ENCODE data around the gene CCSER1.

The CCSER1 gene

DNA sequence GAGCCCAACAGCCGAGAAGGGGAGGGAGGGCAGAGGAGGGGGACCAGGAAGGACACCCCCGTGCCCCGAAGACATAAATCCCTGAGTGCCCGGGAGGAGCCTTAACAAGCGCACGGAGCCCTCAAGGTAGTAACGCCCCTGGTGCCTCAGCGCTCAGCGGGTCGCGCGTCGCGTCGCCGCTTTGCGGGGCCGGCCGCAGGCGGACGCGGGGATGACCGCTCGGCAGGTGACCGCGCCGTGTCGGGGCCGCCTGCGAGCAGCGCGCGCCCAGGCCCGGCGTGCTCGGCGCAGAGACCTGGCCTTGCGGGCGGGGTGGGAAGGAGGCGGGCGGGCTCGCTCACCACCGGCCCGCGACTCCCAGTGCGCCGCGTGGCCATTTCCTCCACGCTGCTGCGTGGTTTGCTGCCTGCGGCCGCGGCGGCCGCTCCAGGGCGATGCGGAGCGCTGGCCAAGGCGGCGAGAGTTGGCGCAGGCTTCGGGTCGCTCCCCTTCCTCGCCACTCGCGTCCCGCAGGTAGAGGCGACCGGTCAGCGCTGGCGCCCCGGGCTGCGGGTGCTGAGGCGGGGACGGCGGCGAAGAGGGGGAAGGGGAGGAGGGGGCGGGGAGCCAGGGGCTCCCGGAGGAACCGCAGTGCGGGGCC, 632 bp downstream of the CCSER1 start:
- DNase-seq (ENCODE audit: low read depth in 2 of 2, low spot score in 1 of 2) = no peak

- DNase-seq (ENCODE audit: low read depth in 2 of 2, low spot score in 1 of 2) = no peak
Measured at GRCh38 chr4:90128961-90129495, 1.8 kb downstream of the CCSER1 start.

DNA sequence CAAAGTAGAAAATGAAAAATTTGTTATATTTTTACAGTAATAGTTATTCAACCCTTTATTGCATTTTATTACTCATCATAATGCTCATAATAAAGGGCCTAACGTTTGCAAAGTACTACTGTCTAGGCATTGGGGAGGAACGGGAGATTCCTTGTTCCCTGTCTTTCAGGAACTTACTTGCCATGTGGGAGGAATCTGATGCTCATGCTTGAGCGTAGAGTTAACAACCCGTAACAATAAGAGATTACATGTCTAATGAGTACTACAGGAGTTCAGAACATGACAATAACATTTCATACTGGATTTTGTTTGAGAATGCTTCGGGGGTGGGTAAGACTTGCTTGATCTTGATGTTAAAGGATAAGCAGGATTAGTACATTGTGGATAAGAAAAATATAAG, 2.9 kb downstream of the CCSER1 start:
- no peak for DNase-seq (ENCODE audit: low read depth in 2 of 2, low spot score in 1 of 2)

DNA sequence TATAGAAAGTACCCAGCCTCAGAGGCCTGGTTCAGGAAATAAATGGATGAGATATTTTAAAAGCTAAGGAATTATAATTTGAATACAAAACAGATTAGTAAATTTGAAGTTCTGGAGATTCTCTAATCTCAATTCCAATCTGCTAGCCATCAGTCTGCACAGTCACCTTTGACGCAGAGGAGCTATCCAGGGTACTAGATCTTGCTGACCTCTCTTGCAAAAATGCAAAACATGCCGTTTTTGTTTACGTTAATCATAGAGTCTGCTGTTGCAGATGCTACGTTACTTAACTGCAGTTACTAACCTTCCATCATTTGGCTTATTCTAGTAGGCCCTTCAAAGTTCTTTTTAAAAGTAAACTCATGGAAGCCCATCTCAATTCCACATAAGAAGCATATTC, 10.4 kb downstream of the CCSER1 start:
- no peak for DNase-seq (ENCODE audit: low read depth in 2 of 2, low spot score in 1 of 2)

DNA sequence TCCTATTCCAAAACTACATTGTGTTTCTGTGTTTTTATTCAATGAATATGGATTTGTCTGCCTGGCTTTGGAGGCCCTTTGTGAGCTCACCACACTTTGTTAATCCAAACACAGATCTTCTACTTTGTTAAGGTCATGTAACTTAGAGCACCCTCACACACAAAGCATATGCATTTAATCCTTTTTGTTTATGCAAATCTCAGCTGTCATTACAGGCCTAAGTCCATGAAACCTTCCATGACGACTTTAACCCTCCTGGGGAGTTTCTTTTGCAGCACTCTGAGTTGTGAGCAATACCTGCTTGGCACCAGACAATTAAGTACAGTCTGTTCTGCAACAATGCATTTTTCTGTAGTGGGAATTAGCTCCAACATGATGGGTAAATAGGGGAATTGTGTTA, 14.9 kb downstream of the CCSER1 start:
- DNase-seq (ENCODE audit: low read depth in 2 of 2, low spot score in 1 of 2) = no peak

DNA sequence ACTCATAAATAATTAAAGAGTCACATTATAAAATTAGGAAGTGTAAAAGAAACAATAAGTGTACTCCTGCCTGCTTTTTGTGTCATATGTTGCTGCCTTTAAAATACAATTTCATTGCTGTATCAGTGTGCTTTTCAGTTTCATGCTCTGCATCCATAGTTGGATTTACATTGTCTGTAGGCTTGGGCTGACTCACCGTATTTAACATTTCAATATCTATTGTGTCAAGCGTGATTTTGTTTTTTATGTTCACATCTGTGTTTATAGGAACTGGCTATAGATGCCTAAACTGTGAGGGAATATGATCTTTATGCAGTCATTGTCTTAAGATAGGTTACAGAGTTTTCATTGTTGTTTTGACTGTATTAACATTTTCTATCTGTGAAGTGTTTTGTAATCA, 18.1 kb downstream of the CCSER1 start:
- no peak for DNase-seq (ENCODE audit: low read depth in 2 of 2, low spot score in 1 of 2)

DNA sequence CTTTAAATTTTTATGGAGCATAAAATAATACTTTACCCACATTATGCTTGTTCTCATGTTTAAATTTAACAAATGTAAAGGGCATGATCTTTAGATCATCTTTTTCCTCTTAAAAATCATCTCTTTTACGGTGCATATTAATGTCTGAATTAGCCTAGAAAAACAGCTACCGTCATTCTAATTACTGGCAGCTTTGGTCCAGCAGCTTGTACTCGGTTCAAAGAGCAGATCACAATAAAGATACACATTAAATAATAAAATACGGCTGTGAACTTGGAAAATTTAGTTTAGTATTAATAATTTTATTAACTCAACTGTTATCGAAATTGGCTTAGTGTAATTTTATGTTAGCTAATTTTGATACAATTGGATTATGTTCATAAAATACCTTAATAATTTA, 19.1 kb downstream of the CCSER1 start:
- DNase-seq (ENCODE audit: low read depth in 2 of 2, low spot score in 1 of 2) = no peak

DNA sequence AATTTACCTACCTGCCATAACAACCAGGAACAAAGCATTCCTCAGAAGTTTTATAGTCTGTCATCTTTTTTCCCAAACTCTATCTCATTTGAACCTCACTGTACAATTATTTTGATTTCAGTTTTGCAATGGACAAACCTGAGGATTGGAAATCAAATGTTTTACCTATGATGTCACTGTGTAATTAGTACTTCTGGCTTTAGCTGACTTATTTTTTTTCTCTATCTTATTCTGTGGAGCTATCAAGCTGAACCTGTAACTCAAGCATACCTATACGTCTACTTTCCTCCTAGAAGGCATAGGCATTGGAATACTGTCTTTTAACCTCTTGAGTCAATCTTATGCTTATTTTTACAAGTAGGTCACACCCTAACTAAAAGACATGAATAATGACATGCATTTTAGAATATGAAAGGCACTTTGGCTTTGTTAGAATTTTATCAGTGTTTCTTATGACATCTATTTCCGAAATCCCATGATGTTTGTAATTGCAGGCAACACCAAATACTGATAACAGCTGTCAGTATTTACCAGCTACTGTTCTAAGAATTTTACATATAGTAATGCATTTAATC, 21.5 kb downstream of the CCSER1 start:
- no peak for DNase-seq (ENCODE audit: low read depth in 2 of 2, low spot score in 1 of 2)

- DNase-seq (ENCODE audit: low read depth in 2 of 2, low spot score in 1 of 2) = no peak
Measured at GRCh38 chr4:90152024-90152423, 24.8 kb downstream of the CCSER1 start.

DNA sequence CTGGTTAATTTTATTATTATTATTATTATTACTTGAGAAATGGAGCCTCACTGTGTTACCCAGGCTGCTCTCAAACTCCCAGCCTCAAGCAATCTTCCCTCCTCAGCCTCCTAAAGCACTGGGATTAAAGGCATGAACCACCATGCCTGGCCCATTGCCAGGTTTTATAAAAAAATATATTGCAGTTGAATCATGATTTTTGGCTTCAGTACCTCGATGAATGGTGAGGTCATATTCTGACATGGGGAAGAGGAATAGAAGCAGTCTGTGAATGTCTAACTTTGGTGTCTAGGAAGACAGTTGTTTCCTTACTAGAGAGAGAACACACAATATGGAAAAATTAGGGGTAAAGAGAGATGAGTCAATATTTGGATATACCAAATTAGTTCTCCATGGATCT, 32.0 kb downstream of the CCSER1 start:
- no peak for DNase-seq (ENCODE audit: low read depth in 2 of 2, low spot score in 1 of 2)

- DNase-seq (ENCODE audit: low read depth in 2 of 2, low spot score in 1 of 2) = no peak
Measured at GRCh38 chr4:90160044-90160443, 32.9 kb downstream of the CCSER1 start.

GRCh38 chr4:90162566-90162965, 35.4 kb downstream of the CCSER1 start:
- DNase-seq (ENCODE audit: low read depth in 2 of 2, low spot score in 1 of 2) = no peak

- DNase-seq (ENCODE audit: low read depth in 2 of 2, low spot score in 1 of 2) = no peak
Measured at GRCh38 chr4:90163872-90164271, 36.7 kb downstream of the CCSER1 start.

GRCh38 chr4:90165883-90166282, 38.7 kb downstream of the CCSER1 start:
- DNase-seq (ENCODE audit: low read depth in 2 of 2, low spot score in 1 of 2) = no peak

DNA sequence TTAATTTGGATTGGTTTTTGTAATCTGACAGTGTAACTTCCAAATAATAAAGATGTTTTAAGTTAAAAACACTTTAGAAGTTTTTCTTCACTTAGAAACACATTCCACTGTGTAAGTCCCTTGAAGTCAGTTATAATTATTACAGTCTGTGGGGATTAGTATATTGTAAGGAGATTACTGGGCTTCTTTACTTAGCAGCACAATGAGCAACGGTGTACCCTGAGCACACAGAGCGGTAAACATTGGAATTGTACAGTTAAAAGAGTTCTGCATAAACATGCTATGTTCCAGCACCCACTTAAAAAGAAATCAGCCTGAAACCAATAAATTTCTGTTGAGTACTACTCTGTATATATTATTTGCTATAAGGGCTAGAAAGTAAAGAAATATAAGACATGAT, 44.3 kb downstream of the CCSER1 start:
- no peak for DNase-seq (ENCODE audit: low read depth in 2 of 2, low spot score in 1 of 2)

DNA sequence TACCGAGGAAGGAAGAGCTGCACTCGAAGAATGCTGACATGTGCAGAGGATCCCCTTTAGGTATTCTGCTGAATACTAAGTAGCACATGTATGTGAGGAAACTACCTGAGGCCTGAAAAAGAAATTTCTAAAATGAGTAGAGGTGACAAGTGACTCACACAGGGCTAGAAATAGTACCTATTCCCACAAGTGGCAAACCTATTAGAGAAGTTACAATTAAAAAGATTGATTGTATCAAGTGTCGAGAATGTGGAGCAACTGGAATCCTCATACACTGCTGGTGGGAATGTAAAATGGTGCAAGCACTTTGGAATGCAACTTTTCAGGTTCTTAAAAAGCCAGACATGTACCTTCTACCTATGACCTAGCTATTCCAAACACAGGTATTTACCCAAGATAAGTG, 47.4 kb downstream of the CCSER1 start:
- DNase-seq (ENCODE audit: low read depth in 2 of 2, low spot score in 1 of 2) = no peak

GRCh38 chr4:90181644-90182043, 54.5 kb downstream of the CCSER1 start:
- DNase-seq (ENCODE audit: low read depth in 2 of 2, low spot score in 1 of 2) = no peak

DNA sequence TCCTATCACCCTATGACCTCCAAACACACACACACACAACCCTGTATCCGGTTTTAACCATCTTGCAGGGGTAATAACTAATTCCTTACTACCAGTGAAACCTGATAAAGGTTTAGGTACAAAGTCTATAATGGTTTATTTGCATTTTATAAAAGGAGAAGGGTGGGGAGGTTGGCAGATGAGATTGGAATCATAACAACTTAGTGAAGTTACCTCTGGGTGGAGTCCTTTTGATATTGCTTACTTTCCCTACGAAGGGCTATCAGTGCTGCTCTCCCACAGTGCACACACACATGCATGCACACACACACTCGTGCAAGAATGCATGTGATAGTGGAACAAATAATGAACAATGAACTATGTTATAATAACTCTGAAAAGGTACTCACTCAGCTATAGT, 56.1 kb downstream of the CCSER1 start:
- no peak for DNase-seq (ENCODE audit: low read depth in 2 of 2, low spot score in 1 of 2)

- no peak for DNase-seq (ENCODE audit: low read depth in 2 of 2, low spot score in 1 of 2)
Measured at GRCh38 chr4:90184560-90184959, 57.4 kb downstream of the CCSER1 start.

- DNase-seq (ENCODE audit: low read depth in 2 of 2, low spot score in 1 of 2) = no peak
Measured at GRCh38 chr4:90185416-90185815, 58.2 kb downstream of the CCSER1 start.

GRCh38 chr4:90186229-90186628, 59.0 kb downstream of the CCSER1 start:
- no peak for DNase-seq (ENCODE audit: low read depth in 2 of 2, low spot score in 1 of 2)

DNA sequence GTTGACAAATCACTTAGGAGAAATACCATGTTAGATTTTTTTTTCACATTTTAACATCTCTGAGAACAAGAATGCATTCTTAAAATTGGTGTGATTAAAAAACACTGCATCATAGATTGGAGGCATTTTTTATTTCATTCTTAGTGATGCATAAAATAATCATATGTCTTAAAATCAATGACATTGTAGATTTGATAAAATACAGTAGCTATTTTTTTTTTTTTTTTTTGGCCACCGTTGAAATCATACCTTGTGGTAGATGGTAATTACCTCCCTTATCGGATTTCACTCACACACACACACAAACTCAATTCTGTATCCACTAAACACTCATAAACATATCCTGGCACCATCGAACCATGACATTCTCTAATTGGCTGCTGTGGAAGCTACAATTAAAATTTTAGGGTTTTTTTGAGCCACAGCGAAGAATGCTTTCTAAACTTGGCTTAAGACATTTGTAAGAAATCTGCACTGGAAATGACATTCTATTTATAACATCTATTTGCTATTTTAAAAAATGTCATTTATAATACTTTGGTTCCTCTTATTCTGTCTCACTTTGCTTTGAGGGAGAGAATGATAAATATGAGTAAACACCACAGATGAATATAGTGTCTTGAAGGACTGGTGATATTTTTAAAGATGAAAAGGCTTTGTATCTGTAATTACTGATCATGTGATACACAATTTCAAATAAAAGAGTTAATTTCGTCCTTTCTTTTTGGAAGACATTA, 60.1 kb downstream of the CCSER1 start:
- no peak for DNase-seq (ENCODE audit: low read depth in 2 of 2, low spot score in 1 of 2)

All from stimulated activated CD8-positive, alpha-beta memory T cell treated with anti-CD3 and anti-CD28 coated beads, Interleukin-4, amount 100 ng/mL, for 4 hours (primary cell).